HG03159 (cell line): ENCODE measurements around the gene VKORC1.

Experiments
- ATAC-seq: cut with Tn5 transposase; IDR thresholded peaks from one replicate; pipeline ENCODE4 v1.9.1; 2021; ENCODE audit warnings: mild to moderate bottlenecking, moderate library complexity; ENCODE audit not compliant: unreplicated experiment

The VKORC1 gene

GRCh38 chr16:31067342-31067741 is 27.3 kb downstream of the VKORC1 start:
- ATAC-seq: no peak

GRCh38 chr16:31064882-31065461 is 29.6 kb downstream of the VKORC1 start:
- ATAC-seq: no peak

GRCh38 chr16:31063843-31064611 is 30.6 kb downstream of the VKORC1 start:
- ATAC-seq: no peak

- no peak for ATAC-seq
These were observed 31.1 kb downstream of the VKORC1 start for GRCh38 chr16:31063495-31063842.

GRCh38 chr16:31061813-31062440 is 32.7 kb downstream of the VKORC1 start:
- no peak for ATAC-seq

- ATAC-seq: no peak
These were observed 33.3 kb downstream of the VKORC1 start for GRCh38 chr16:31061126-31061812.

GRCh38 chr16:31055613-31056012 is 39.0 kb downstream of the VKORC1 start:
- ATAC-seq: no peak

- no peak for ATAC-seq
These were observed 42.5 kb downstream of the VKORC1 start for GRCh38 chr16:31052114-31052513.

GRCh38 chr16:31050280-31051030 is 44.1 kb downstream of the VKORC1 start:
- no peak for ATAC-seq

GRCh38 chr16:31043898-31044481 is 50.6 kb downstream of the VKORC1 start:
- no peak for ATAC-seq

- no peak for ATAC-seq
These were observed 51.2 kb downstream of the VKORC1 start for GRCh38 chr16:31043352-31043751.

GRCh38 chr16:31042866-31043265 is 51.7 kb downstream of the VKORC1 start:
- ATAC-seq: no peak
